ENCODE data around the gene RXRA. TPM values are rescaled to one million over a fixed set of nuclear protein-coding genes. Genes with fewer than 3 reads are reported as not detected.

Gene RXRA
- total and polyA plus RNA-seq, 9 donors = 12.4 to 82.2 (median 70.6) TPM

- intact Hi-C loops (cut with DNase I) = loop anchor here in 1 of 4 donors (10.0 kb wide), 2 partner anchors 323 to 1113 kb away; partner anchors contain the start of gene COL5A1
These were observed 4.7 kb upstream of the RXRA start for GRCh38 chr9:134321531-134321930.

GRCh38 chr9:134321946-134322741, 4.1 kb upstream of the RXRA start:
- Histone ChIP-seq H3K4me3 (no peak overlapping the region), H3K27ac (no peak overlapping the region), H3K4me1 (ENCODE audit: insufficient read depth) (peaks cover 4% of the 10 kb centered on the region), H3K9me3 (no peaks in the 10 kb centered on the region), H3K36me3 (no peaks in the 10 kb centered on the region), H3K27me3 (no peaks in the 10 kb centered on the region)
- 92 to 95% (median 92%) methylated on average over 19 of the region's 19 CpGs for WGBS, 3 donors
- DNase-seq = peak in 4 of 5 donors; percentile 10 to 40 (median 20)
- intact Hi-C loops (cut with DNase I) = loop anchor here in 1 of 4 donors (10.0 kb wide), 2 partner anchors 323 to 1113 kb away; partner anchors contain the start of gene COL5A1
- no peak for TF ChIP-seq CTCF (IDR thresholded peaks at IDR 0.05)
- no peak for TF ChIP-seq EP300 (IDR thresholded peaks at IDR 0.05)
- no peak for TF ChIP-seq POLR2A (IDR thresholded peaks at IDR 0.05)

More at GRCh38 chr9:134321531-134321930, 4.7 kb upstream of the RXRA start:
- TF ChIP-seq EP300 (IDR thresholded peaks at IDR 0.05) (no peak), CTCF (IDR thresholded peaks at IDR 0.05) (no peak), POLR2A (IDR thresholded peaks at IDR 0.05) (no peak)
- Histone ChIP-seq H3K9me3 (no peaks in the 10 kb centered on the region), H3K27me3 (no peaks in the 10 kb centered on the region), H3K4me1 (ENCODE audit: insufficient read depth) (peaks cover 8% of the 10 kb centered on the region), H3K36me3 (no peaks in the 10 kb centered on the region), H3K4me3 (no peak overlapping the region), H3K27ac (no peak overlapping the region)
- WGBS, 3 donors = 62 to 65% (median 63%) methylated on average over 10 of the region's 10 CpGs
- peak in 4 of 5 donors; percentile 9 to 29 (median 14) for DNase-seq

- H3K36me3 ChIP-seq = no peaks in the 10 kb centered on the region
- 93 to 96% (median 95%) methylated on average over 7 of the region's 7 CpGs for WGBS, 3 donors
- TF ChIP-seq CTCF (IDR thresholded peaks at IDR 0.05) (no peak), POLR2A (IDR thresholded peaks at IDR 0.05) (no peak), EP300 (IDR thresholded peaks at IDR 0.05) (no peak)
- no peaks in the 10 kb centered on the region for H3K9me3 ChIP-seq
- intact Hi-C loops (cut with DNase I) = loop anchor here in 1 of 4 donors (10.0 kb wide), 2 partner anchors 322 to 1112 kb away; partner anchors contain the start of gene COL5A1
- H3K27me3 ChIP-seq = no peaks in the 10 kb centered on the region
- no peak overlapping the region for H3K27ac ChIP-seq
- peaks cover 4% of the 10 kb centered on the region for H3K4me1 ChIP-seq (ENCODE audit: insufficient read depth)
- peak in 3 of 5 donors; percentile 9 to 34 (median 17) for DNase-seq
- no peak overlapping the region for H3K4me3 ChIP-seq
These were observed 3.4 kb upstream of the RXRA start for GRCh38 chr9:134322781-134323241.

GRCh38 chr9:134323741-134324358, 2.4 kb upstream of the RXRA start:
- H3K27me3 ChIP-seq = no peaks in the 10 kb centered on the region
- H3K9me3 ChIP-seq = no peaks in the 10 kb centered on the region
- H3K27ac ChIP-seq = no peak overlapping the region
- 80 to 84% (median 82%) methylated on average over 20 of the region's 20 CpGs for WGBS, 3 donors
- H3K36me3 ChIP-seq = no peaks in the 10 kb centered on the region
- peaks cover 7% of the 10 kb centered on the region for H3K4me1 ChIP-seq (ENCODE audit: insufficient read depth)
- H3K4me3 ChIP-seq = no peak overlapping the region
- intact Hi-C loops (cut with DNase I) = loop anchor here in 2 of 4 donors (2.0 to 10.0 kb wide), 3 partner anchors 111 to 1111 kb away; partner anchors contain the start of gene COL5A1 (in 1 of the 2)
- peak; percentile 20 to 54 (median 44) for DNase-seq
- TF ChIP-seq EP300 (IDR thresholded peaks at IDR 0.05) = no peak
- TF ChIP-seq POLR2A (IDR thresholded peaks at IDR 0.05) = no peak
